Stimulated activated CD4-positive, alpha-beta T cell treated with anti-CD3 and anti-CD28 coated beads, Interleukin-15, amount 100 ng/mL, for 1 hour (primary cell): ENCODE results near the gene ZBTB47.

Source experiments
- DNase-seq, 2 donors: peaks; one replicate each; pipeline ENCODE4 v3.0.0-alpha.2; 2020; ENCODE audit warnings: low read depth in 1 of 2, low spot score in 1 of 2

The ZBTB47 gene

DNA sequence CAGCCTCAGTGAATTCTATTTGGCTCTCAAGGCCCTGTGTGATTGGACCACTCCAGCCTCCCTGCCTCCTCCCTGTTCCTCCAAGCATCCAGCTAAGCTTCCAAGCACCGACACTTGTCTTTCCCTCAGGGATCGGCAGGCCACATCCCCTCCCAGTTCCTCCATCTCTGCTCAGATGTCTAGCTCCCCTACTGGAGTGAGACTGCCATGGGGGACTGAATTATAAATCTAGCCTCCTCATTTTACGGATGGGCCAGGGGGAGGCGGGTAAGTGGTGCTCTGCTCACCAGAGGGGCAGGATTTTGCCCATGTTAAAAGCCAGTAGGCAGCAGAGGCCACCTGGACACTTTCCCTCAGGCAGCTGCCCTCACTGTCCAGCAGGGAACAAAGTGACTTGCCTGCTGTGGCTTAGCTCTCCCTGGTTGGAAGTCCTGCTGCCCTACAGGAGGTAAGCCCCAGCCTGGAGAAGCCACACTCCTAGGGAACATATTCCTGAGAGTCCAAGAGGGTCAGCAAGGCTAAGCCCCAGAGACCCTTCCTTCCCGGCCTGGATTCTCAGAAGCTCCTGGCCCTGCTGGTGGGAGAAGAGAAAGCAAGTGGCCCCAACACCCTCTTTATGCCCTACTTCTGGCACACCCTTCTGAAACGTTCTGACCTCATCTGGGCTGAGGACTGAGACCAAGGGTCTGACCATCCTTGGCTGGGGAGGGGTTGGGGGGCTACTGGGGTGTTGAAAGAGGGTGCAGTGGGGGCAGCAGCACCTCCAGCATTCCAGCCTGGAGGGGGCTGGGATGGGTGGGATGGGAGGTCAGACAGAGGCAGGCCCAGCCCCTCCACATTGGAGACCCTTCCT lies 58.2 kb downstream of the ZBTB47 start:
- DNase-seq: no peak

DNA sequence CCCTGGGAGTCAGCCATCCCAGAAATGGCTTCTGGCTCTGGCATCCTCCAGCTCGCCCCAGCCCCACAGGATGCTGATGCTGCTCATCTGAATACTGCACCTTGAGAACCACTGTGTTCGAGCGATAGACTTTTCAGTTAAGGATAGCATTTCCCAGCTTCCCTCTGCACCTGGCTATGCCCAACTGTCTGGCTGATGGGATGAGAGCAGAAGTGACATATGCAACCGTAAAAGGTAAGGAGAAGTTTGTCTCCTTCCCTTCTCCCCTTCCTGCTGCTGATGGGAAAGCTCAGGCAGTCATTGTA lies 58.8 kb downstream of the ZBTB47 start:
- no peak for DNase-seq

DNA sequence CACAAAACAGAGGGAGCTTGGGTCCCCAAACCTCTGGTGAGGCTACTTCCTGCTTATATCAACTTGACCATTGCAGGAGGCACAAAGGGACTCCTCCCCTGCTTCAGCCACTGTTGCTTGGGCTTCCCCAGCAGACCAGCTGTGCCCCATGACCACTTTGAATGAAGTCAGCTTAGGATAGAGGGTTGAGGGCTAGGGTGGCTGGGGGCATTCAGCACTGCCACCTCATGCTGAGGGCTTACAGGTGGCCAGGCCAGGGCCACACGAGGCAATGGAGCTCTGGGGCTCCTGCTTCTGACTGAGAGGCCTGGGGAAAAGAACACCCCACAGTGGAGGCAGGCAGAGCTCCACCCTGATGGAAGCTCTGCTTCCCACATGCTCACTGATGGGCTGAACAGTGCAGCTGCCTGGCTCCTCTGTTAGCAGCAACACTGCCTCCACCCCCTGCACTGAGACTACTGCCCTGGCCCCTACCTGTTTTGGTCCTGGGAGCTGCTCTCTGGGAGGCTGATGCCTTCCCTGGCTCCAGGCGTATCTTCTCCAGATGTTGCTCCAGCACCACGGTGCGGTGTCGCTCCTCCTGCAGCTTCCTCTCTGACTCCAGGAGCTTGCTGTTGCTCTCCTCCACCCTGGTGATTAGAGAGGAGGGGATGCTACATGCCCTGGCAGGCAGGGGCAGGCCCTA lies 59.3 kb downstream of the ZBTB47 start:
- no peak for DNase-seq

DNA sequence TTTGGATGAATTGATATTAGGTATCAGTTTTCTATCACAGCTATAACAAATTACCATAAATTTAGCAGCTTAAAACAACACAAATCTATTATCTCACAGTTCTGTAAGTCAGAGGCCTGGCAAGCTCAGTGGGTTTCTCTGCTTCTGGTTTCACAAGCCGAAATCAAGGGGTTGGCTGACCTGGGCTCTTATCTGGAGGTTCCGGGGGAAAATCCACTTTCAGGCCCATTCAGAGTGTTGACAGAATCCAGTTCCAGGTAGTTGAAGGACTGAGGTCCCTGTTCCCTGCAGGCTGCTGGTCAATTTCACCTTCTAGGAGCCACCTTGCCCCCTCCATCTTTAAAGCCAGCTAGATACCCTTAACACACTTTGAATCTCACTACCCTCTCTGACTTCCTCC lies 60.2 kb downstream of the ZBTB47 start:
- no peak for DNase-seq

DNA sequence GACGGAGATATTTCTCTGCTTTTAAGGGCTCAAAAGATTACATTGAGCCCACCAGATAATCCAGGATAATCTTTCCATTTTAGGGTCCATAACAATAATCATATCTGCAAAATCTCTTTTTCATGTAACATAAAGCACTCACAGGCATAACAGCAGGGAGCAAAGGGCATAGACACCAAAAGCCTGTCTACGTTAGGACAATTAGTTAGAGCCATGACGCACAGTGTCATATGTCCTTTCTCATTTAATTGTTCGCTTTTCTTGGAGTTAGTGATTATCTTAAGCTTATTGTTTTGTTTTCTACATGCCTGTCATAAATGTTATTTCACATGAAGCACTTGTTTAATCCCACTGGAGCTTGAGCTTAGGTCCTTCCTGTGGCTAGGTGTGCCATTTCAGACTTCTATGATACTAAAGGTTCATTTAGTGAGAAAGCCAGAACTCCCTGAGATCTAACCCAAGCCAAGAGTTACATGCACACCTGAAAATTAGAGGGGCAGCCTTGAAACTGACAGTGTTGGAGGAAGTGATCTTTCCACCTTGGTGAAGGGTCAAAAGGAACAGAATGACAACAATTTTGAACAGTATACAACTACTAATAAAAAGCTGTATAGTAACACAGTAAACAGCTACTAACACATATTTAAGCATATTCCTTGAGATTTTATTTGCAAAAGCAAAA lies 60.8 kb downstream of the ZBTB47 start:
- no peak for DNase-seq
